Measurements from ENCODE around the gene LRRK2.
"Not testable (repeated sequence)": the region's sequence is repeated elsewhere in the genome, so short reads cannot be mapped to it uniquely, and the experiment has no call there.

The LRRK2 gene

DNA sequence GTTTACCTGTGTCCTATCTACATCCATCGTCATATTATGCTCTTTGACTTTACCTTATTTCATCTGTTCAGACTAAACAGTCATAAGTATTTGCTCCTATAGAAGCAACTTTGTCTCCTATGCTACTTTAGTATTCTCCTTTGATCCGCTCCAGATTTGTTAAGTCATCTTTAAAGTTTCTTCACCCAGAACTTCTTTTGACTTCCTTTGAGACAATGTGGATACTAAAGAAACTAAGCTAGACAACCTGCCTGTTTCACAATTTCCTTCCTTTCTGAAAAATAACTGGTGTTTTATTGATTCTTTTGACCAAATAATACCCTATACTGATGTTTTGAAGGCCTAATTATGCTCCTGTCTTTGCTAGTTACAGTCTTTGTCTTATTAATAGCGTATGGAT, 30.0 kb upstream of the LRRK2 start:
- H3K4me3 ChIP-seq (ENCODE audit: low read length), result no peak overlapping the region
- H3K36me3 ChIP-seq (ENCODE audit: control insufficient read depth, insufficient read depth, low read length), result no peaks in the 10 kb centered on the region
- WGBS (ENCODE audit: insufficient coverage, insufficient read length), result no CpG with 5 or more reads among the region's 3 CpGs
- H3K27ac ChIP-seq (ENCODE audit: low read length), result no peak overlapping the region
- no peaks in the 10 kb centered on the region; the same call in 1 of the 2 replicates for H3K4me1 ChIP-seq (ENCODE audit: control insufficient read depth, insufficient read depth, low read length)
- DNase-seq (ENCODE audit: low read depth, low spot score), result no peak
- H3K27me3 ChIP-seq (ENCODE audit: control insufficient read depth, insufficient read depth, low read length), result no peaks in the 10 kb centered on the region
- H3K9me3 ChIP-seq (ENCODE audit: control insufficient read depth, insufficient read depth, low read length), result no peaks in the 10 kb centered on the region

DNA sequence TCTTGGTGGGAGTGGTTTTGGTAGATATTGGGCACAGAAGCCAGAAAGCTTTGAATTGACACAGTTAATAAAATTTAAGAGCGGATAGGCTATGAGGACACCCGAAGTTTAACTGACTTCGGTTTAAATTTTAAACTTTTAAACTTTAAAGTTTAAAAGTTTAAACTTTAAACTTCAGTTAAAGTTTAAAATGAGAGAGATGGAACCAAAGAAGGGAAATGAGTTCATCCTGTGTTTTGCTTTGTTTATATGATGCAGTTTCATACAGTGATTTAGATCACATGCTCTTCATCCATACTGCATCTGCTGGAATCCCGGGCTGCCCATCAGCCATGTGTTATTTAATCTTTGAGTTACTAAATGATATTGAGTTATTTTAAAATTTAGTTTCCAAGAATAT, 27.2 kb upstream of the LRRK2 start:
- no CpG with 5 or more reads among the region's 4 CpGs for WGBS (ENCODE audit: insufficient coverage, insufficient read length)
- H3K27ac ChIP-seq (ENCODE audit: low read length), result no peak overlapping the region
- no peak for DNase-seq (ENCODE audit: low read depth, low spot score)
- H3K36me3 ChIP-seq (ENCODE audit: control insufficient read depth, insufficient read depth, low read length), result no peaks in the 10 kb centered on the region
- no peaks in the 10 kb centered on the region for H3K27me3 ChIP-seq (ENCODE audit: control insufficient read depth, insufficient read depth, low read length)
- no peaks in the 10 kb centered on the region; the same call in 1 of the 2 replicates for H3K4me1 ChIP-seq (ENCODE audit: control insufficient read depth, insufficient read depth, low read length)
- no peak overlapping the region for H3K4me3 ChIP-seq (ENCODE audit: low read length)
- H3K9me3 ChIP-seq (ENCODE audit: control insufficient read depth, insufficient read depth, low read length), result no peaks in the 10 kb centered on the region

DNA sequence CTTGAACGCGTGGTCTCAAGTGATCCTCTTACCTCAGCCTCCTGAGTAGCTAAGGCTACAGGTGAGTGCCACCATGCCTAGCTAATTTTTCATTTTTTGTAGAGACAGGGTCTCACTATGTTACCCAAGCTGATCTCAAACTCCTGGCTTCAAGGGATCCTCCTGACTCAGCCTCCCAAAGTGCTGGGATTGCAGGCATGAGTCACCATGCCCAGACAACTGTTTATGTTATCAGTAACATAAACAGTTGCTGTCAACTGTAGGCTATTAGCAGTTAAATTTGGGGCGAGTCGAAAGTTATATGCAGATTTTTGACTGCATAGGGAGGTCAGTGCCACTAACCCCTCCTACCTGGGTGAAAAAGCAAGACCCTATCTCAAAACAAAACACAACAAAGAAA, 26.2 kb upstream of the LRRK2 start:
- no peak overlapping the region for H3K4me3 ChIP-seq (ENCODE audit: low read length)
- no peaks in the 10 kb centered on the region; the same call in 1 of the 2 replicates for H3K4me1 ChIP-seq (ENCODE audit: control insufficient read depth, insufficient read depth, low read length)
- DNase-seq (ENCODE audit: low read depth, low spot score), result no peak
- H3K27me3 ChIP-seq (ENCODE audit: control insufficient read depth, insufficient read depth, low read length), result no peaks in the 10 kb centered on the region
- no peaks in the 10 kb centered on the region for H3K36me3 ChIP-seq (ENCODE audit: control insufficient read depth, insufficient read depth, low read length)
- no peak overlapping the region for H3K27ac ChIP-seq (ENCODE audit: low read length)
- no peaks in the 10 kb centered on the region for H3K9me3 ChIP-seq (ENCODE audit: control insufficient read depth, insufficient read depth, low read length)
- WGBS (ENCODE audit: insufficient coverage, insufficient read length), result no CpG with 5 or more reads among the region's 4 CpGs

DNA sequence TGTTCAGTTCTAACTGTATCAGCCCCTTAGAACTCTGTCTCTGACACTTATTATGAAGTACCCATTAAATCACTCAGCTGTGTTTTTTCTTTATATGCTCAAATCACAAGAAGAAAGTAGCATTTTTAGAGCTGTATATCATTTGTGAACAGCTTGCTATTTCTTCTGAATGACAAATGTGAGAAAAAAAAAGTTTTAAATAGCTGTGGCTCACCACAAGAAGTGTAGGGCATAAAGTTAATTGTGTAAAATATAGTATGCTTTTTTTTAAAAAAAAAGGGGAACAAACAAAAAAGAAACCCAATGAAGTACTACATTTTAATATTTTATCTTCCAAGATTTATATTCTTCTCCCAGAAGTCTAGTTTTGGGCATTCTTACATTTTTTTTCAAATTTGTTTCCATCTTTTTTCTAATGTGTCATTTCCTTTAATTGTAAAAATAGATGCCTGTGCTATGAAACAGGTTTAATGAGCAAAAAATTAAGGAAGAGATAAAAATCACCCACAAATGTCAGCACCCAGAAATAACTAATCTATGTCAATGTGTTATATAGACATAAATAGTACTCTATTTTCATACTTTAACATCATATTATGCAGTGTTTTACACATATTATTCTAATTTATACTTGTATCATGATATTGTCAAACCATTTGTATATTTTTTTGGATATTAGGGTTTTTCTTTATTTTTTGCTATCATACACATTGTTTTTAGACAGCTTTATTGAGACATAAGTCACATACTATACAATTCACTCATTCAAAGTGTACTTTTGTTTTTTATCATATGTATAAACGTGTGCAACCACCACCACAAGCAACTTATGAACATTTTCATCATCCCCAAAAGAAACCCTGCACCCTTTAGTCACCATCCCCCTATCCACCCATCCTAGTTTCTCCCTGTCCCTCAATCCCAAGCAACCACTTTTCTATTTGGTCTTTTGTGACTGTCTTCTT, 22.4 kb upstream of the LRRK2 start:
- Histone ChIP-seq H3K27ac (ENCODE audit: low read length) (no peak overlapping the region), H3K27me3 (ENCODE audit: control insufficient read depth, insufficient read depth, low read length) (no peaks in the 10 kb centered on the region), H3K36me3 (ENCODE audit: control insufficient read depth, insufficient read depth, low read length) (no peaks in the 10 kb centered on the region), H3K4me1 (ENCODE audit: control insufficient read depth, insufficient read depth, low read length) (no peaks in the 10 kb centered on the region), H3K9me3 (ENCODE audit: control insufficient read depth, insufficient read depth, low read length) (no peaks in the 10 kb centered on the region), H3K4me3 (ENCODE audit: low read length) (no peak overlapping the region)
- no CpG with 5 or more reads among the region's 1 CpG for WGBS (ENCODE audit: insufficient coverage, insufficient read length)
- no peak for DNase-seq (ENCODE audit: low read depth, low spot score)

DNA sequence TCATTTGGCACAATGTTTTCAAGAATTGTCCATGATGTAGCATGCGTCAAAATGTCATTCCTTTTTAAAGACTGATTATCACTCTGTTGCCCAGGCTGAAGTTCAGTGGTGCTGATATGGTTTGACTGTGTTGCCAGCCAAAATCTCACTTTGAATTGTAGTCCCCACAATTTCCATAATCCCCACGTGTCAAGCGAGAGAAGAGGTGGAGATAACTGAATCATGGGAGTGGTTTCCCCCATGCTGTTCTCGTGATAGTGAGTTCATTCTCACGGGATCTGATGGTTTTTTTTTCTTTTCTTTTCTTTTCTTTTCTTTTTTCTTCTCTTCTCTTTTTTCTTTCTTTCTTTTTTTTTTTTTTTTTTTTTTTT, 21.8 kb upstream of the LRRK2 start:
- H3K4me3 ChIP-seq (ENCODE audit: low read length), result no peak overlapping the region
- no peaks in the 10 kb centered on the region for H3K4me1 ChIP-seq (ENCODE audit: control insufficient read depth, insufficient read depth, low read length)
- H3K9me3 ChIP-seq (ENCODE audit: control insufficient read depth, insufficient read depth, low read length), result no peaks in the 10 kb centered on the region
- WGBS (ENCODE audit: insufficient coverage, insufficient read length), result no CpG with 5 or more reads among the region's 5 CpGs
- no peak for DNase-seq (ENCODE audit: low read depth, low spot score)
- H3K27ac ChIP-seq (ENCODE audit: low read length), result no peak overlapping the region
- H3K36me3 ChIP-seq (ENCODE audit: control insufficient read depth, insufficient read depth, low read length), result no peaks in the 10 kb centered on the region
- no peaks in the 10 kb centered on the region for H3K27me3 ChIP-seq (ENCODE audit: control insufficient read depth, insufficient read depth, low read length)

DNA sequence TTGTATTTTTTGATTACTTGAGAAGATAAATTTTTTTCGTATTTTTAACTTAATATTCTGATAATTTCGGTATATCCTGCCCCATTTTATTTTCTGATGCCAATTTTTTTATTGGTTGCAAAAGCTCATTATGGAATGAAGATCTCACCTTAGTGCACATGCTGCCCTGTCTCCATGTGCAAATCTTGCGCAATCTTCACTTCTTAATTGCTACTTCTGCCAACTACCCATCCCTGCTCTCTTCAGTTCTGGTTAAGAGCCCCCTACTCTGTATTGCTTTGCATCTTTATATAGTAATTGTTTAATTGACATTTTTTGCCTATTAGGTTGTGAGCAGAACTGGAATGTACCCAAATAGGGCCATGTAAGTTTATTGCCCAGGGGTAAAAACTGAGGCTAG, 20.5 kb upstream of the LRRK2 start:
- DNase-seq (ENCODE audit: low read depth, low spot score), result no peak
- Histone ChIP-seq H3K27ac (ENCODE audit: low read length) (no peak overlapping the region), H3K4me3 (ENCODE audit: low read length) (no peak overlapping the region), H3K4me1 (ENCODE audit: control insufficient read depth, insufficient read depth, low read length) (no peaks in the 10 kb centered on the region), H3K9me3 (ENCODE audit: control insufficient read depth, insufficient read depth, low read length) (no peaks in the 10 kb centered on the region), H3K36me3 (ENCODE audit: control insufficient read depth, insufficient read depth, low read length) (no peaks in the 10 kb centered on the region), H3K27me3 (ENCODE audit: control insufficient read depth, insufficient read depth, low read length) (no peaks in the 10 kb centered on the region)
- WGBS (ENCODE audit: insufficient coverage, insufficient read length), result no CpG with 5 or more reads among the region's 3 CpGs

DNA sequence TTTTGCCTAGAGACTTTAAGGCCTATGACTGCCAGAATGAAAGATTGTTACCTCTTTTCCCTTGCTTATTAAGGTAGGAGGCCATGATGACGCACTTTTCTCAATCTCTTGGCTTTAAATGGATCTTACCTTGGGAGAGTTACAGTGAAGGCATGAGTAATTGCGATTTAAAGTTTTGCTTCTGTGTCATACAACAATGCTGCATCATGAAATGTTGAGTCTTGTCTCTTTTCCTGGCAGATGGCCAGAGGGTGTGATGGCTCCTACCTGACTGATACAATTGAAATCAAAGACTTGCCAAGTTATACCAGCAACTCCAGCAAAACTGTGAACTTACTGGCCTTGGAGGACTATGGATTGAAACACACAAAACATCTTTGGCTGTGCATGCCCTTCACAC, 17.2 kb upstream of the LRRK2 start:
- no peak overlapping the region for H3K27ac ChIP-seq (ENCODE audit: low read length)
- no peaks in the 10 kb centered on the region for H3K36me3 ChIP-seq (ENCODE audit: control insufficient read depth, insufficient read depth, low read length)
- no peaks in the 10 kb centered on the region for H3K9me3 ChIP-seq (ENCODE audit: control insufficient read depth, insufficient read depth, low read length)
- no peak for DNase-seq (ENCODE audit: low read depth, low spot score)
- no peaks in the 10 kb centered on the region for H3K27me3 ChIP-seq (ENCODE audit: control insufficient read depth, insufficient read depth, low read length)
- no CpG with 5 or more reads among the region's 2 CpGs for whole genome bisulfite sequencing (ENCODE audit: insufficient coverage, insufficient read length)
- no peak overlapping the region for H3K4me3 ChIP-seq (ENCODE audit: low read length)
- no peaks in the 10 kb centered on the region for H3K4me1 ChIP-seq (ENCODE audit: control insufficient read depth, insufficient read depth, low read length)

DNA sequence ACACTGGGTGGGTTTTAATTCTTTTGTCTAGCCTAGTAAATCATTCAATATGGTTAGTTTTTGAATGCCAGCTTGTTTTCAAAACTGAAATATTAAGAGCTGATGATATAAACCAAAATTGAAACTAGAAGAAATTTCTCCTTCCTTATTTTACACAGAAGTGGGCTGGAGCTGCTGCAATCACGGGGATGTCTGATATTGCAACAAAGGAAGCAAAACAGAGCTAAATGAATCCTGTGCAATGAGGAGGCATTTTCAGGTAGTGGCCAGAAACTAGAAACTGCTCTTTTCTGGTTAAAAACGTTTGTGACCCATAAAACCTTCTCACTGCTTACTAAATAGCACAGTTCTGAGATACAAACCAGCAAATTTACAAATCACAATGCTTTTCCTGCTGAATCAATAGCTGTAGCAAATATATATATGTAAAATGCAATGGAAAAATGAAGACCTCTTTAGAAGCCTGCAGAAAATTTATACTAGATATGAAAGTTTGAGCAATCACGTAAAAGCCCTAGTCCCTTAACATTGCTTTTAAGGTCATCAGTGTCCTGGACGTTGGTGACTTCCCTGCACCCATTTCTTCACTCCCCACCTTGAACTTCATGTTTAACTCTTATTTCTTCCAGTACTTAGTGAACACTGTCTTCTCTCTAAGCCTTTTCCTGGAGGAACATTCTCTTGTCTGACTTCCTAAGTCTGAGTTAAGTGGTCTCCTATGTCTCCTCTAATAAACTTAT, 15.9 kb upstream of the LRRK2 start:
- no peaks in the 10 kb centered on the region for H3K9me3 ChIP-seq (ENCODE audit: control insufficient read depth, insufficient read depth, low read length)
- no peak for DNase-seq (ENCODE audit: low read depth, low spot score)
- no peaks in the 10 kb centered on the region for H3K27me3 ChIP-seq (ENCODE audit: control insufficient read depth, insufficient read depth, low read length)
- WGBS (ENCODE audit: insufficient coverage, insufficient read length), result no CpG with 5 or more reads among the region's 4 CpGs
- H3K36me3 ChIP-seq (ENCODE audit: control insufficient read depth, insufficient read depth, low read length), result no peaks in the 10 kb centered on the region
- H3K4me1 ChIP-seq (ENCODE audit: control insufficient read depth, insufficient read depth, low read length), result no peaks in the 10 kb centered on the region
- no peak overlapping the region for H3K27ac ChIP-seq (ENCODE audit: low read length)
- H3K4me3 ChIP-seq (ENCODE audit: low read length), result no peak overlapping the region

DNA sequence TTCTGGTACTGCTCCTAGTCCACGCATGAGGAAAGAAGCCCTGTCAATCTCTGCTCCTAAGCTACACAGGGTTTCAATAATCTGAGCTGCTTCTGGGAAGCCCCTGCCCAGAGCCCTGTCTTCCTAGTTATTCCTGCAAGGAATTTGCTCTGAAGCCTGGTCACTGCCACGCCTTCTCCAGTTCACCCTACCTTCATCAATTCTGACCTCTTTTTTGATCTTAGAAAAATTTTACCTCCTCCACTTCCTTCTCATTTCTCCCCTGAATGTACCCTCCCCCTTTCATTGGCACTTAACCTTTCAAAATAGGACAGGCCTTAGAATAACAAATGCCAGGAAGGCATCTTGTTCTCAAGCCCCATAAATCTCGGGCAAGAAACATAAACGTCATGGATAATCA, 14.9 kb upstream of the LRRK2 start:
- Histone ChIP-seq H3K36me3 (ENCODE audit: control insufficient read depth, insufficient read depth, low read length) (no peaks in the 10 kb centered on the region), H3K4me1 (ENCODE audit: control insufficient read depth, insufficient read depth, low read length) (no peaks in the 10 kb centered on the region), H3K9me3 (ENCODE audit: control insufficient read depth, insufficient read depth, low read length) (no peaks in the 10 kb centered on the region), H3K27ac (ENCODE audit: low read length) (no peak overlapping the region), H3K27me3 (ENCODE audit: control insufficient read depth, insufficient read depth, low read length) (no peaks in the 10 kb centered on the region), H3K4me3 (ENCODE audit: low read length) (no peak overlapping the region)
- no peak for DNase-seq (ENCODE audit: low read depth, low spot score)
- no CpG with 5 or more reads among the region's 4 CpGs for WGBS (ENCODE audit: insufficient coverage, insufficient read length)

DNA sequence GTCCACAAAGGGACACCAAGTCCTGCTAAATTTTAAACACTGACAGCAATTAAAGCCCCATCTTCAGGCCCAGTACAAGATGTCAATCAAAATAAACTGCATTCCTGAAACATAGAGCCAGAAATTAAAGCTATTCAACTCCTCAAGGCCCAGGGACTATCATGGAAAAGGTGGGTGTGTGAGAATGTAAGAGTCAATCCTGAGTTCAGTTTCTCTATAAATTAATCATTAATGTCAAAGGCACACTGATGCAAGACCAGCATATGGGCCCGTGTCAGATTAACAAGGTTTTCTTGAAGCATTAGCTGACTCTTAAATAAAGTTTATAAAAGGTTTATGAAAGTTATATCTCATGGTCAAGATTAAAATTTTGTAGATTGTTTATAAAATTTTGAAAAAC, 13.6 kb upstream of the LRRK2 start:
- not testable (repeated sequence) for H3K27me3 ChIP-seq (ENCODE audit: control insufficient read depth, insufficient read depth, low read length); H3K4me3 ChIP-seq (ENCODE audit: low read length); DNase-seq (ENCODE audit: low read depth, low spot score); H3K4me1 ChIP-seq (ENCODE audit: control insufficient read depth, insufficient read depth, low read length); H3K36me3 ChIP-seq (ENCODE audit: control insufficient read depth, insufficient read depth, low read length); H3K9me3 ChIP-seq (ENCODE audit: control insufficient read depth, insufficient read depth, low read length); H3K27ac ChIP-seq (ENCODE audit: low read length)
- WGBS (ENCODE audit: insufficient coverage, insufficient read length), result no CpG with 5 or more reads among the region's 1 CpG

All from iPS DF 6.9 (cell line).